ENCODE data around the gene TTLL9.
A peak's percentile ranks its signal among the peaks of the same experiment; 100 is the strongest.

The TTLL9 gene

DNA sequence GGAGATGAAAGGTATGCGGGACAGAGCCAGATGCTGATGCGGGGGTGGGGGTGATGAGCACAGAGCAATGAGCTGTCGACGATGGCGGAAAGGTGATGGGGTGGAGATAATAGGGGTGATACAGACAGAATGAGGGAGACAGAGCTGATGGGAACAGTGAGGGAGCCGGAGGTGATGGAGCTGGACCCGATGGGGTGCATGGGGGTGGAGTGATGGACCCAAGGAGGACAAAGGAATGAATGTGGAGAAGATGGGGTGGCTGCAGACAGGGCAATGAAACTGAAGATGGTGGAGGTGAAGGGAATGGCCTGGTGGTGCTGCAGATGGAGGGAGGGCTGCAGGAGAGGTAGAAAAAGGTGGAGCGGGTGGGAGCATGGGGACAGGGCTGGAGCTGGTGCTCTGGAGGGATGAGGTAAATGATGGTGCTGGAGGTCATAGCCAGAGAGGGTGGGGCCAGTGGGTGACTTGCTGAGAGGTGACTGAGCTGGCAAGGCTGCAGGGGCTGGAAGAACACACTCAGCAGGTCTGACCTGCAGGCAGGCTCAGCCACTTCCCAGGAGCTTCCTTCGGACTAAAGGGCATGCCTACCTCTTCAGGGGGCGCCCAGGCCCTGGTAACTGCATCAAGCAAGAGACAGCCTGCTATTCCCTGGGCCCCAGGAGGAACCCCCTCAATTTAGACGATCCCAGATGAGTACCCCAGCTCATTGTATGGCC is 19.0 kb upstream of the TTLL9 start:
- DNase-seq (ENCODE audit: extremely low read depth, insufficient read length): no peak
- TF ChIP-seq, protein P1, sequence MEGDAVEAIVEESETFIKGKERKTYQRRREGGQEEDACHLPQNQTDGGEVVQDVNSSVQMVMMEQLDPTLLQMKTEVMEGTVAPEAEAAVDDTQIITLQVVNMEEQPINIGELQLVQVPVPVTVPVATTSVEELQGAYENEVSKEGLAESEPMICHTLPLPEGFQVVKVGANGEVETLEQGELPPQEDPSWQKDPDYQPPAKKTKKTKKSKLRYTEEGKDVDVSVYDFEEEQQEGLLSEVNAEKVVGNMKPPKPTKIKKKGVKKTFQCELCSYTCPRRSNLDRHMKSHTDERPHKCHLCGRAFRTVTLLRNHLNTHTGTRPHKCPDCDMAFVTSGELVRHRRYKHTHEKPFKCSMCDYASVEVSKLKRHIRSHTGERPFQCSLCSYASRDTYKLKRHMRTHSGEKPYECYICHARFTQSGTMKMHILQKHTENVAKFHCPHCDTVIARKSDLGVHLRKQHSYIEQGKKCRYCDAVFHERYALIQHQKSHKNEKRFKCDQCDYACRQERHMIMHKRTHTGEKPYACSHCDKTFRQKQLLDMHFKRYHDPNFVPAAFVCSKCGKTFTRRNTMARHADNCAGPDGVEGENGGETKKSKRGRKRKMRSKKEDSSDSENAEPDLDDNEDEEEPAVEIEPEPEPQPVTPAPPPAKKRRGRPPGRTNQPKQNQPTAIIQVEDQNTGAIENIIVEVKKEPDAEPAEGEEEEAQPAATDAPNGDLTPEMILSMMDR (IDR thresholded peaks at IDR 0.05; ENCODE audit: insufficient read depth, low read length, poor library complexity, severe bottlenecking): no peak
- Histone ChIP-seq H3K36me3 (ENCODE audit: control insufficient read depth, insufficient read depth, low read length) (no peaks in the 10 kb centered on the region), H3K4me3 (replicated peaks; ENCODE audit: low read depth, low read length) (no peak overlapping the region), H3K27me3 (replicated peaks; ENCODE audit: control insufficient read depth, insufficient read depth, low read length) (no peaks in the 10 kb centered on the region; the same call in none of the 2 replicates)

DNA sequence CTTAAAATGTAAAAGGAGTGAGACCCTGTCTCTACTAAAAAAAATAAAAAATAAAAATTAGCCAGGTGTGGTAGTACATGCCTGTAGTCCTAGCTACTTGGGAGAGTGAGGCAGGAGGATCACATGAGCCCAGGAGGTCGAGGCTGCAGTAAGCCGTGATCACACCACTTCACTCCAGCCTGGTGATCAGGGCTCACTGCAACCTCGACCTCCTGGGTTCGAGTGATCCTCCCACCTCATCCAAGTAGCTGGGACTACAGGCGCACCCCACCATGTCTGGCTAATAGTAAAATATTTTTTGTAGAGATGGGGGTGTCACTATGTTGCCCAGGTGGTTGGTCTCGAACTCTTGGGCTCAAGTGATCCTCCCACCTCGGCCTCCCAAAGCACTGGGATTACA is 17.0 kb upstream of the TTLL9 start:
- no peaks in the 10 kb centered on the region for H3K36me3 ChIP-seq (ENCODE audit: control insufficient read depth, insufficient read depth, low read length)
- TF ChIP-seq, protein P1 (IDR thresholded peaks at IDR 0.05; ENCODE audit: insufficient read depth, low read length, poor library complexity, severe bottlenecking): no peak
- DNase-seq (ENCODE audit: extremely low read depth, insufficient read length): no peak
- no peak overlapping the region for H3K4me3 ChIP-seq (replicated peaks; ENCODE audit: low read depth, low read length)
- H3K27me3 ChIP-seq (replicated peaks; ENCODE audit: control insufficient read depth, insufficient read depth, low read length): no peaks in the 10 kb centered on the region; the same call in none of the 2 replicates

DNA sequence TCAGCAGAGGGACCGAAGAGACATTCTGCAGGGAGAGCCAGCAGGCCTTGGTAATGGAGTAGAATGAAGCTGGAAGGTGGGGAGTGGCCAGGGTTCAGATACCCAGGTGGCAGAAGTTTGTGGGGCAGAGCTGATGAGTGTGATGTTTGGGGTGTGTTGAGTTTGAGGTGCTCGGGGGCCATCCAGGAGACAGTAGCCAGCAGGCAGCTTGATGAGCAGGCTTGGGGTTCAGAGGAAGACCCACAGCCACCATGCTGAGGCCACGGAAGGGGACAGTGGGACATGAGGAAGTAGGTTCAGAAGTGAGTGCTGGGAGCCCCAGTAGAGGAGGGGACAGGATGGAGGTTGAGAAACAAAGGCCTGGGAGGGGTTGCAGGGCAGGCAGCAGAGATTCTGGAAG is 13.9 kb upstream of the TTLL9 start:
- TF ChIP-seq, protein P1 (IDR thresholded peaks at IDR 0.05; ENCODE audit: insufficient read depth, low read length, poor library complexity, severe bottlenecking): no peak
- no peak for DNase-seq (ENCODE audit: extremely low read depth, insufficient read length)

DNA sequence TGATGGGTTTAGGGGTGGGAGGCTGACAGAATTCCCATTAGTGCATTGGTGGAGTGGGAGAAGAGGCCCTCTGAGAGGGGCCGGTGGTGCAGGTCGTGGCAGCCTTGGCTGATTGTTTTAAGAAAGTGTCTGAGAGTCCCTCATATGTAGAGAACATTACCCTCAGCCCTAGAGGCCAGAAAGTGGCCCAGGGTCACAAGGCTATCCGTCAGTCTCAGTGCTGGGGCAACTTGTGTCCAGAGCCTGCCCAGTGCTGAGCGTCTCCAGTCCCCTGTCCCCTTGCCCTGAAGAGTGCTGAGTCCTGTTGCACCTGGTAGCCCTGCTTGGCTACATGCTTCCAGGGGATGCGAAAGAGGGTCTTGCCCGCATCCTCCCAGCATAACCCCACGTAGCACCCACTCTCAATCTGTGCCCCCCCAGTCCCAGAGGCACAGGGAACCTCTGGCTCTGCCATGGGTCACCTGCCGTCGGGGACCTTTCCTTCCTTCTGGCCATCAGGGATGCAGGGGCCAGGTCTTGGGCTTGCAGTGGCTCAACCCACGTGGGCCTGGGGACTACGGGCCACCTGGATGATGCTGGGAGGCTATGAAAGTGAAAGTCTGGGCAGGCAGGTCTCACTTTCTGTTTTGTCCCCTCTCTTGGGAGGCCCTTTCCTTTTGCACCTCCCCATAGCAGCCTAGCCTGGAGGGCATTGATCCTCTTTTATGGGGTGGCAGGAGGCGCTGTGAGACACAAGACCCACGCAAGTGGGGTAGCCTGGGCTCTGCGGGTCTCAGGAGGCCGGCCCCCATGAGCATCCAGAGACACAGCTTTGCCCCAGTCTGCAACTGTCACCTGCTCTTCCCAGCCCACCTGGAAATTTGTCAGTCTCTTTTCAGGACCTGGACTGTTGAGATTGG is 12.3 kb upstream of the TTLL9 start:
- TF ChIP-seq, protein P1 (IDR thresholded peaks at IDR 0.05; ENCODE audit: insufficient read depth, low read length, poor library complexity, severe bottlenecking): no peak
- Histone ChIP-seq H3K36me3 (ENCODE audit: control insufficient read depth, insufficient read depth, low read length) (no peaks in the 10 kb centered on the region), H3K27me3 (replicated peaks; ENCODE audit: control insufficient read depth, insufficient read depth, low read length) (no peaks in the 10 kb centered on the region; the same call in none of the 2 replicates), H3K4me3 (replicated peaks; ENCODE audit: low read depth, low read length) (no peak overlapping the region)
- peak; percentile 36 for DNase-seq (ENCODE audit: extremely low read depth, insufficient read length)

More for the DNA sequence above, 13.9 kb upstream of the TTLL9 start:
- Histone ChIP-seq H3K27me3 (replicated peaks; ENCODE audit: control insufficient read depth, insufficient read depth, low read length) (no peaks in the 10 kb centered on the region; the same call in none of the 2 replicates), H3K4me3 (replicated peaks; ENCODE audit: low read depth, low read length) (no peak overlapping the region), H3K36me3 (ENCODE audit: control insufficient read depth, insufficient read depth, low read length) (no peaks in the 10 kb centered on the region)

DNA sequence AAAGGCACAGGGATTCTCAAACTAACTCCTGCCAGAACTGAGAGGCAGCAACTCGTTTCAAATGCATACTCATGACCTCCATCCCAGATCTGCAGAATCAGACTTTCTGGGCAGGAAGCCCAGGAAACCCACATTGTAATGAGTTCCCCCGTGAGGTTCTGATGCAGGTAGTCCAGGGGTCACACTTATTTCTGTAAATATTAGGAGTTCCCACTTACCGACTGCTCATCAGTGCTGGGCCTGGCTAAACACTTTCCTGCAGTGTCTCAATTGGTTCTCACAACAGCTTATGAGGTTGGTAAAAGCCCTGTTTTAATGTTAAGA is 11.7 kb upstream of the TTLL9 start:
- no peak for DNase-seq (ENCODE audit: extremely low read depth, insufficient read length)
- H3K4me3 ChIP-seq (replicated peaks; ENCODE audit: low read depth, low read length): no peak overlapping the region
- TF ChIP-seq, protein P1 (IDR thresholded peaks at IDR 0.05; ENCODE audit: insufficient read depth, low read length, poor library complexity, severe bottlenecking): no peak
- no peaks in the 10 kb centered on the region for H3K36me3 ChIP-seq (ENCODE audit: control insufficient read depth, insufficient read depth, low read length)
- H3K27me3 ChIP-seq (replicated peaks; ENCODE audit: control insufficient read depth, insufficient read depth, low read length): no peaks in the 10 kb centered on the region; the same call in none of the 2 replicates
